Measurements from ENCODE around the gene MOV10L1.
"Not testable (repeated sequence)": the region's sequence is repeated elsewhere in the genome, so short reads cannot be mapped to it uniquely, and the experiment has no call there.

MOV10L1 gene

GRCh38 chr22:50146439-50147238 lies 56.8 kb downstream of the MOV10L1 start:
- Histone ChIP-seq H3K27ac (ENCODE audit: low read length) (no peak overlapping the region), H3K9me3 (ENCODE audit: control insufficient read depth, low read depth, low read length) (no peaks in the 10 kb centered on the region), H3K4me1 (ENCODE audit: control insufficient read depth, low read depth, low read length) (no peaks in the 10 kb centered on the region), H3K4me3 (ENCODE audit: low read length) (no peak overlapping the region), H3K36me3 (ENCODE audit: control insufficient read depth, low read depth, low read length) (no peaks in the 10 kb centered on the region), H3K9ac (ENCODE audit: low read length) (no peak overlapping the region), H3K27me3 (ENCODE audit: control insufficient read depth, insufficient read depth, low read length) (no peaks in the 10 kb centered on the region)

DNA sequence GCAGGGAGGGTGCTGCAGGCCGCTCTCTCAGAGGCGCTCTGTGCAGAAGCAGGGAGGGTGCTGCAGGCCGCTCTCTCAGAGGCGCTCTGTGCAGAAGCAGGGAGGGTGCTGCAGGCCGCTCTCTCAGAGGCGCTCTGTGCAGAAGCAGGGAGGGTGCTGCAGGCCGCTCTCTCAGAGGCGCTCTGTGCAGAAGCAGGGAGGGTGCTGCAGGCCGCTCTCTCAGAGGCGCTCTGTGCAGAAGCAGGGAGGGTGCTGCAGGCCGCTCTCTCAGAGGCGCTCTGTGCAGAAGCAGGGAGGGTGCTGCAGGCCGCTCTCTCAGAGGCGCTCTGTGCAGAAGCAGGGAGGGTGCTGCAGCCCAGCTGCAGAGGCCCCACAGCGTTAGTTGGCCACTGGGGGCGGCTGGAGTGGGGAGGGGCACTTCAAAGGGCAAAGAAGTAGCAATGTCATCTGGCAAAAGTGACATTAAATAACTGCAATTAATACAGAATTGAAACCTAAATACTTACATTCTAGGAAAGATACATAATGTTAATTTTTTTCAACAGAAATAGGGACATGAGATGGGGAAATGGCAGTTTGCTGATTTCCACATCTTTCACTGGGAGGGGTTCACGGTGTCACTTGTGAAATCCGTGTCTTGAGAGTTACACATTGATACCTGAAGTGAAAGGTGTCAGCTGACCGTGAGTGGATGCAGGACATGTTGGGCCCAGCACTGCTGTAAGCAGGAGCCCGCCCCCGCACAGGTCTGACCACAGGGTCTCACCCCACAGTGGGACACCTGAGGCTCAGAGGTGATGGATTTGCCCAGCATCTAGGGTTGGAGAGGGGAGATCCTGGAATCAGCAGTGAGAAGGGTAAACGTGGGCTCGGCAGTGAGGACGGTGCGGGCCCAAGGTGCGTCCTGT lies 57.7 kb downstream of the MOV10L1 start:
- H3K4me1 ChIP-seq (ENCODE audit: control insufficient read depth, low read depth, low read length); H3K36me3 ChIP-seq (ENCODE audit: control insufficient read depth, low read depth, low read length); H3K9me3 ChIP-seq (ENCODE audit: control insufficient read depth, low read depth, low read length); H3K4me3 ChIP-seq (ENCODE audit: low read length); H3K27me3 ChIP-seq (ENCODE audit: control insufficient read depth, insufficient read depth, low read length); H3K9ac ChIP-seq (ENCODE audit: low read length); H3K27ac ChIP-seq (ENCODE audit: low read length): not testable (repeated sequence)

DNA sequence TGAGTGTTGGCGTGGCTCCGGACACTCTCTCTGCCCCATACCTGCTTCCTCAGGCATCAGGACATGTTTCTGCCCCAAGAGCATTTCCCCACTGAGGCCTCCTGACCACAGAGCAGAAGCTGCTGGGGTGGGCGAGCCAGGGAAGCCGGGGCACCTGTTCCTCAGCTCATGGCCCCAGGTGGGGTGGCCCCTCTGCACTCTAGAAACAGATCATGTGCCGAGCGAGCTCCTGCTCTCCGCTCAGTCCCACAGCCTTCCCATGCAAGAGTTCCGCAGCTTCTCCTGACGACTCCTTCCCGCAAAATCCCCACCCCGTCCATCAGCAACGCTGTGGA lies 58.3 kb downstream of the MOV10L1 start:
- Histone ChIP-seq H3K9me3 (ENCODE audit: control insufficient read depth, low read depth, low read length) (no peaks in the 10 kb centered on the region), H3K27me3 (ENCODE audit: control insufficient read depth, insufficient read depth, low read length) (no peaks in the 10 kb centered on the region), H3K36me3 (ENCODE audit: control insufficient read depth, low read depth, low read length) (no peaks in the 10 kb centered on the region), H3K9ac (ENCODE audit: low read length) (no peak overlapping the region), H3K27ac (ENCODE audit: low read length) (no peak overlapping the region), H3K4me3 (ENCODE audit: low read length) (no peak overlapping the region), H3K4me1 (ENCODE audit: control insufficient read depth, low read depth, low read length) (no peaks in the 10 kb centered on the region)

GRCh38 chr22:50148991-50149721 lies 59.4 kb downstream of the MOV10L1 start:
- no peaks in the 10 kb centered on the region for H3K27me3 ChIP-seq (ENCODE audit: control insufficient read depth, insufficient read depth, low read length)
- no peak overlapping the region for H3K27ac ChIP-seq (ENCODE audit: low read length)
- H3K9me3 ChIP-seq (ENCODE audit: control insufficient read depth, low read depth, low read length) = no peaks in the 10 kb centered on the region
- H3K4me1 ChIP-seq (ENCODE audit: control insufficient read depth, low read depth, low read length) = no peaks in the 10 kb centered on the region
- no peak overlapping the region for H3K4me3 ChIP-seq (ENCODE audit: low read length)
- H3K36me3 ChIP-seq (ENCODE audit: control insufficient read depth, low read depth, low read length) = no peaks in the 10 kb centered on the region
- no peak overlapping the region for H3K9ac ChIP-seq (ENCODE audit: low read length)

DNA sequence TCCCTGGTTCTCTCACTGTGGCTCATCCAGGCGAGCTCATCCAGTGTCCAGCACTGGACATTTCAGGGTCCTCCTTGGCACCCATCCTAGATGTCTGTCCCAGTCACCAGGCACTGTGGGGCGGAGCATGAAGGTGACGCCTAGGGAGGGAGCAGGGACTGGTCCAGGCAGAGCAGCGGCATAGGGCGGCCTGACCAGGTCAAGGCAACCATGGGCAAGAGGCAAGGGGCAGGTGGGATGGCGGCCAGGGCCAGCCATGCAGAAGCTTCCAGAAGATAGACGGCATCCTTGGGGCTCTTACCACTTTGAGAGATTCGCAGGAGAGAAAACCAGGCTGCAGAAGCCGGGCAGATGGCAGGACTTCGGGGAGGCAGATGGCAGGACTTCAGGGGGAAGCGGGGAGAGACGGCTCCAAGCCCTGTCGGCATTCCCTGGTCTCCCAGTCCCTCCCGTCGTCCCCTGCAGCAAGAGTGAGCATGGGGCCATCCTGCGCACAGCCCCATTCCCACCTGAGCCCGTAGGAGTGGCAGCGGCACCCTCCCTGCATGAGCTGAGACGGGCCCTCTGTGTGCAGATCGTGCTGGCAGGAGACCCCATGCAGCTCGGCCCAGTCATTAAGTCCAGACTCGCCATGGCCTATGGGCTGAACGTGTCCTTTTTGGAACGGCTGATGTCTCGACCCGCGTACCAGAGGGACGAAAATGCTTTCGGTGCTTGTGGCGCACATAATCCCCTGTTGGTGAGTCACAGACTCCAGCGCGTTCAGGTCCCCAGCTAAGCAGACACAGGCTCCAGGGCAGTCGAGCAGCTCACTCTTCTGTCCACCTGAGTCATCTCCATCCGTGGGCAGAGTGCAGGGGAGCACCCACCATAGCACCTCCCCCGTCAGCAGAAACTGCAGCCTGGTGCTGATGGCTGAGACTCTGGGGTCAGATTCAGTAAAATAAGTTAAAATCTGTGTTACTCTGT lies 60.6 kb downstream of the MOV10L1 start:
- Histone ChIP-seq H3K4me3 (ENCODE audit: low read length) (no peak overlapping the region), H3K36me3 (ENCODE audit: control insufficient read depth, low read depth, low read length) (no peaks in the 10 kb centered on the region), H3K27ac (ENCODE audit: low read length) (no peak overlapping the region), H3K27me3 (ENCODE audit: control insufficient read depth, insufficient read depth, low read length) (no peaks in the 10 kb centered on the region), H3K9me3 (ENCODE audit: control insufficient read depth, low read depth, low read length) (no peaks in the 10 kb centered on the region), H3K9ac (ENCODE audit: low read length) (no peak overlapping the region), H3K4me1 (ENCODE audit: control insufficient read depth, low read depth, low read length) (no peaks in the 10 kb centered on the region)

DNA sequence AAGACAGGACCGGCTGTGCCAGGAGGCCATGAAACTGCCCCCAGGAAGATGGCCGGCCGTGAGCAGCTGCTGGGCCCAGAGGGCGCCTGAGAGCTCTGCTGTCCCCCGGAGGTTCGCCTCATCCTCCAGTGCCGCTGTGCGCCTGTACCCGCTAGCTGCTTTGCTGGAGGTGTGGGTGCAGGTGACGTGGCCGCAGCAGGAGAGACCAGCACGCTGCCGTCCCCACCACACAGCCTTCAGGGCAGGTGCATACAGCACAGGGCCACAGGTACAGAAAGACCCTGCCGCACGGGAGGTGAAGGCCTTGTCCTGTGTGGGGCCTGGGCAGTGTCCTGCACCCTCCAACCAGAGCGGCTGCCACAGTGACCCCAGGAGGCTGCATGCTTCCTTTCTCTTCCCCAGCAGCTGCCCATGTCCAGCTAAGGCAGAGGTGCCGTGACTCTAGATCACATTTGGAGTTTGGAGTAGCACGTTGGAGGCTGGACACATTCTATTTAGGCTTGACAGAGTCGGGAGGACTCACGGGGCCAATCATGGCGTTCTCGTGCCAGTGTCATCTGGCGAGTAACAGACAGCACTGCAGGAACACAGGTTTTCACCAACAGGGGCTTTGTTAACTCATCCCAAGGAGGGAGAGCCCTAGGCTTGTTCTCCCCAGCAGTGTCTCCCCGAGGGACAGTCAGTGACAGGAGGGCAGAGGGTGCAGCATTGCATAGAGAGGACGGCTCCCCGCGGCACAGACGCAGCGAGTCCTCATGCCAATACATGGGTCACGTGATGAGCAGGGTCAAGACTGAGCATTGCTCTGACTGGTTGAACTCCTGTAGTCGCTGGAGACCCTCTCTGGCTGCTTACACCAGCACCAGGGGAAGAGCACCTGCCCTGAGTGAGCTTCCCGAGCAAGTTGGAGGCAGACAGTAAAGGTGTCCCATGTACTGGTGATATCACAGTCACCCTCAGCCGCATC lies 62.0 kb downstream of the MOV10L1 start:
- Histone ChIP-seq H3K27me3 (ENCODE audit: control insufficient read depth, insufficient read depth, low read length) (no peaks in the 10 kb centered on the region), H3K4me1 (ENCODE audit: control insufficient read depth, low read depth, low read length) (no peaks in the 10 kb centered on the region)

GRCh38 chr22:50153056-50153755 lies 63.4 kb downstream of the MOV10L1 start:
- no peaks in the 10 kb centered on the region for H3K4me1 ChIP-seq (ENCODE audit: control insufficient read depth, low read depth, low read length)
- H3K27ac ChIP-seq (ENCODE audit: low read length) = no peak overlapping the region
- H3K36me3 ChIP-seq (ENCODE audit: control insufficient read depth, low read depth, low read length) = no peaks in the 10 kb centered on the region
- no peaks in the 10 kb centered on the region for H3K27me3 ChIP-seq (ENCODE audit: control insufficient read depth, insufficient read depth, low read length)
- H3K4me3 ChIP-seq (ENCODE audit: low read length) = no peak overlapping the region
- no peak overlapping the region for H3K9ac ChIP-seq (ENCODE audit: low read length)
- H3K9me3 ChIP-seq (ENCODE audit: control insufficient read depth, low read depth, low read length) = no peaks in the 10 kb centered on the region

More for the DNA sequence above, 62.0 kb downstream of the MOV10L1 start:
- H3K9me3 ChIP-seq (ENCODE audit: control insufficient read depth, low read depth, low read length) = no peaks in the 10 kb centered on the region
- H3K9ac ChIP-seq (ENCODE audit: low read length) = no peak overlapping the region
- H3K36me3 ChIP-seq (ENCODE audit: control insufficient read depth, low read depth, low read length) = no peaks in the 10 kb centered on the region
- H3K4me3 ChIP-seq (ENCODE audit: low read length) = no peak overlapping the region
- H3K27ac ChIP-seq (ENCODE audit: low read length) = no peak overlapping the region

DNA sequence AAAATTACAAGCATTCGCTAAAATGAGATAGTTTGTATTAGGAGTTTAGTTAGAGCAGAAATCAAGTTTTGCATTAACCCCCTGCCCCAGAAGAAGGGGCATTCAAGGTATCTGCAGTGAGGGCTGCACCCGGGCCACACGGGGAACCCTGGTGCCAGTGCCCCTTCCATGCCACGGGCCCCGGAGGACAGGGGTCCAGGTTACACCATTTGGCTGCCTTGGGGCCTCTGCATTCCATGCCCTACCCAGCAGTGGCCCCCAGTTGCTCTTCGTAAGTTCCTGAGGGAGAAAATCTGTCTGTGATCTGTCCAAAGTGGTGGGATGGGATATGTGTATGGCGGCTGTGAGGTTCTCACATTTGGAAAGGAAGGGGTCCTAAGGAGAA lies 63.9 kb downstream of the MOV10L1 start:
- H3K36me3 ChIP-seq (ENCODE audit: control insufficient read depth, low read depth, low read length) = no peaks in the 10 kb centered on the region
- H3K9ac ChIP-seq (ENCODE audit: low read length) = no peak overlapping the region
- no peak overlapping the region for H3K27ac ChIP-seq (ENCODE audit: low read length)
- no peaks in the 10 kb centered on the region for H3K9me3 ChIP-seq (ENCODE audit: control insufficient read depth, low read depth, low read length)
- no peaks in the 10 kb centered on the region for H3K4me1 ChIP-seq (ENCODE audit: control insufficient read depth, low read depth, low read length)
- H3K27me3 ChIP-seq (ENCODE audit: control insufficient read depth, insufficient read depth, low read length) = no peaks in the 10 kb centered on the region
- H3K4me3 ChIP-seq (ENCODE audit: low read length) = no peak overlapping the region

DNA sequence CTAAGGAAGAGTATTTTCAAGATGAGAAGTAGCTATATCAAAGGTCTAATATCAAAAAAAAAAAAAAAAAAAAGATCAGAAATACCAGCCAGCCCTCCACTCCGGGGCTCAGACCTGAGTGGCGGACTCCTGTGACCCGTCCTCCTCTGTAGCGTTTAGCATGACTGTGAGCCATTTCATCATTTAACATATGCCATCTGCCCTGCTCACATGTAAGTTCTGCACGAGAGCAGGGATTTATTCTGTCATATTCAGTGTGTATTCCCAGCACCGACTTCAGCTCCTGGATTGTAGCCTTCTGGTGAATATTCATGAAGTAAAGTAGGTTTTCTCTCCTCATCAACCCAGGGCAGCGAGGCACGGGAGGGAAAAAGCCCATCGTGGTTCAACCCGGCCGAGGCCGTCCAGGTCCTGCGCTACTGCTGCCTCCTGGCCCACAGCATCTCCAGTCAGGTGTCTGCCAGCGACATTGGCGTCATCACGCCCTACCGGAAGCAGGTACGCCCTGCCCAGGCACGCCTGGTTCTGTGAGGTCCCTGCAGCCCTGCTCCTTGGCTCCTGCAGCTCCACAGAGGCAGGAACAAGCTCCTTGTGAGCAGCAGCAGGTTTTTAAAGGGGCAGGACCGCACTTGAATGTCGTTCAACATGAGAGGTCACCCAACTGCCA lies 68.0 kb downstream of the MOV10L1 start:
- H3K27me3 ChIP-seq (ENCODE audit: control insufficient read depth, insufficient read depth, low read length) = no peaks in the 10 kb centered on the region
- no peak overlapping the region for H3K4me3 ChIP-seq (ENCODE audit: low read length)
- no peak overlapping the region for H3K9ac ChIP-seq (ENCODE audit: low read length)
- H3K27ac ChIP-seq (ENCODE audit: low read length) = no peak overlapping the region
- H3K4me1 ChIP-seq (ENCODE audit: control insufficient read depth, low read depth, low read length) = no peaks in the 10 kb centered on the region
- H3K36me3 ChIP-seq (ENCODE audit: control insufficient read depth, low read depth, low read length) = no peaks in the 10 kb centered on the region
- H3K9me3 ChIP-seq (ENCODE audit: control insufficient read depth, low read depth, low read length) = no peaks in the 10 kb centered on the region

Data from iPS-18a (cell line).